Measurements from ENCODE around the gene CASP9.

Gene CASP9

GRCh38 chr1:15451014-15451722, 72.8 kb downstream of the CASP9 start:
- H3K27ac ChIP-seq, result no peak overlapping the region
- TF ChIP-seq CTCF (IDR thresholded peaks at IDR 0.05) (no peak), ZFX (IDR thresholded peaks at IDR 0.05; ENCODE audit: borderline replicate concordance) (no peak)

GRCh38 chr1:15449567-15449966, 74.4 kb downstream of the CASP9 start:
- TF ChIP-seq CTCF (IDR thresholded peaks at IDR 0.05) (no peak), ZFX (IDR thresholded peaks at IDR 0.05; ENCODE audit: borderline replicate concordance) (no peak)
- H3K27ac ChIP-seq, result no peak overlapping the region

GRCh38 chr1:15448877-15449462, 75.0 kb downstream of the CASP9 start:
- H3K27ac ChIP-seq, result no peak overlapping the region
- no peak for TF ChIP-seq ZFX (IDR thresholded peaks at IDR 0.05; ENCODE audit: borderline replicate concordance)
- TF ChIP-seq CTCF (IDR thresholded peaks at IDR 0.05), result no peak

- TF ChIP-seq CTCF (IDR thresholded peaks at IDR 0.05) (no peak), ZFX (IDR thresholded peaks at IDR 0.05; ENCODE audit: borderline replicate concordance) (no peak)
Measured at GRCh38 chr1:15446212-15446611, 77.8 kb downstream of the CASP9 start.

GRCh38 chr1:15445390-15446122, 78.5 kb downstream of the CASP9 start:
- H3K27ac ChIP-seq, result no peak overlapping the region
- TF ChIP-seq ZFX (IDR thresholded peaks at IDR 0.05; ENCODE audit: borderline replicate concordance) (no peak), CTCF (IDR thresholded peaks at IDR 0.05) (no peak)

More at GRCh38 chr1:15446212-15446611, 77.8 kb downstream of the CASP9 start:
- H3K27ac ChIP-seq, result no peak overlapping the region

- no peak for TF ChIP-seq CTCF (IDR thresholded peaks at IDR 0.05)
- no peak for TF ChIP-seq ZFX (IDR thresholded peaks at IDR 0.05; ENCODE audit: borderline replicate concordance)
- H3K27ac ChIP-seq, result no peak overlapping the region
Measured at GRCh38 chr1:15444468-15445389, 79.3 kb downstream of the CASP9 start.
